Heart right ventricle (tissue), 16 donors: ENCODE results near the gene LRRC7. TPM values are rescaled to one million over a fixed set of nuclear protein-coding genes. Genes with fewer than 3 reads are reported as not detected.

Source experiments
- ATAC-seq, 8 donors: fragments of 200-7000 bp; cut with Tn5 transposase; one replicate each; pipeline ENCODE4 v1.9.1; 2020; ENCODE audit warnings: mild to moderate bottlenecking in 8 of 8, moderate library complexity in 8 of 8, moderate number of reproducible peaks in 1 of 8
- DNase-seq, 2 donors: peaks; one replicate each; pipeline ENCODE4 v3.0.0-alpha.2; 2020
- H3K27ac ChIP-seq, 10 donors: fragments of 200-600 bp; sonication (generic) in 2 of 10; one replicate each; pipeline versions ENCODE4 v1.5.0 to v1.8.0; 2020 to 2022; ENCODE audit warnings: mild to moderate bottlenecking in 3 of 10
- H3K27me3 ChIP-seq, 7 donors: fragments of 200-600 bp; one replicate each; pipeline ENCODE4 v1.8.0; 2021 to 2022; ENCODE audit warnings: mild to moderate bottlenecking in 2 of 7
- H3K36me3 ChIP-seq, 9 donors: fragments of 200-600 bp; sonication (generic) in 1 of 9; one replicate each; pipeline versions ENCODE4 v1.5.0 to v1.8.0; 2020 to 2022; ENCODE audit warnings: mild to moderate bottlenecking in 2 of 9
- H3K4me1 ChIP-seq, 9 donors: fragments of 200-600 bp; sonication (generic) in 1 of 9; one replicate each; pipeline versions ENCODE4 v1.5.0 to v1.8.0; 2020 to 2022; ENCODE audit warnings: mild to moderate bottlenecking in 4 of 9
- H3K4me3 ChIP-seq, 10 donors: fragments of 200-600 bp; sonication (generic) in 2 of 10; one replicate each; pipeline versions ENCODE4 v1.5.0 to v1.8.0; 2020 to 2022; ENCODE audit warnings: mild to moderate bottlenecking in 7 of 10, moderate library complexity in 2 of 10
- H3K9me3 ChIP-seq, 11 donors: fragments of 200-600 bp in 10 of 11; sonication (generic) in 2 of 11; one replicate each; pipeline versions ENCODE4 v1.5.0 to v1.8.0; 2013 to 2022; ENCODE audit warnings: mild to moderate bottlenecking in 2 of 11, control low read depth in 1 of 11, moderate library complexity in 1 of 11
- CTCF ChIP-seq, 9 donors: fragments of 200-600 bp; sonication (generic) in 2 of 9; IDR thresholded peaks; one replicate each; pipeline versions ENCODE4 v1.5.0 to v1.8.0; 2021 to 2022; ENCODE audit warnings: antibody characterized with exemption in 9 of 9, mild to moderate bottlenecking in 5 of 9, moderate library complexity in 1 of 9
- WGBS, 2 donors: extraction: QIAGEN DNeasy Blood & Tissue Kit; methylation state at CpG; one replicate each; pipeline ENCODE4 v1.1.7; 2013; ENCODE audit warnings: inconsistent platforms in 1 of 2; 5-methylcytosine and 5-hydroxymethylcytosine counted together
- intact Hi-C, 10 donors: fragments of 100-400 bp; cut with DNase I; formaldehyde crosslinking; loops; one replicate each; pipeline versions ENCODE4 v1.11.1 to v1.14.2; 2022
- long read RNA-seq, 3 donors: library from polyadenylated mRNA; unstranded; transcript quantifications; one replicate each; pipeline ENCODE4 v2.0.0, GENCODE V29; 2020 to 2021
- polyA plus RNA-seq, 2 donors: library from polyadenylated mRNA; stranded (reverse); fragments of 200-250 nt; gene quantifications; one replicate each; pipeline ENCODE4 v1.2.3, GENCODE V29; 2013
- total RNA-seq, 10 donors: library from RNA; stranded (reverse); fragmentation: NEBNext Ultra II Directional in 3 of 10; extraction: Animal tissue kit (Norgen Biotek cat#: 25700) in 3 of 10; gene quantifications; one replicate each; pipeline versions ENCODE4 v1.2.1 to v1.2.4, GENCODE V29; 2021 to 2023
- donor health status: Arrhythmogenic right ventricular cardiomyopathy.
- donor health status: ischemic (EF 13 %, LVEDD 7.1; RV severe dilation, severe dysfunction).
- donor health status: healthy with polysubstance abuse.
- donor health status: DM: no; HTN: yes; CAD: no.
- donor health status: DM: no; HTN: no; CAD: no.
- donor health status: ischemic (EF 25% LVEDD 6.9; RV normal size, moderate dysfunction).
- donor health status: ischemic (EF 25% LVEDD 5.7; RV mildly dilated, moderate dysfunction).
- donor health status: healthy.
- donor health status: DM: yes; HTN: yes; CAD: no.
- donor health status: Ischemic cardiomyopathy.
- donor health status: ischemic (EF 35%, LVEDD 5.7; RV mildly dilated, moderate dysfunction).
- donor health status: nonischemic (EF 11% LVEDD 7.7; RV severe dilation, severe dysfunction).
- donor health status: DM: yes; HTN: yes; CAD: no.
- donor health status: PGD.
- donor health status: ischemic (EF 29% LVEDD 5.4; RV normal size, mild dysfunction).
- donor health status: nonischemic (EF 23%, LVEDD 6.1; RV moderate dilation, normal function).

Gene LRRC7
- 1 to 10 TPM in 3 of 10 donors, under 1 TPM in 7; 0.08 to 2.1 (median 0.59) TPM for total RNA-seq
- under 1 TPM; 0.03 to 0.88 TPM for polyA plus RNA-seq
- long read RNA-seq, donor 1 = 0 reads
- long read RNA-seq, donor 2 = 0 reads
- long read RNA-seq, donor 3, partial matches to known transcripts = 2 of 5 reads
- long read RNA-seq, donor 3, other reads (novel, unspliced or antisense) = 3 of 5 reads

DNA sequence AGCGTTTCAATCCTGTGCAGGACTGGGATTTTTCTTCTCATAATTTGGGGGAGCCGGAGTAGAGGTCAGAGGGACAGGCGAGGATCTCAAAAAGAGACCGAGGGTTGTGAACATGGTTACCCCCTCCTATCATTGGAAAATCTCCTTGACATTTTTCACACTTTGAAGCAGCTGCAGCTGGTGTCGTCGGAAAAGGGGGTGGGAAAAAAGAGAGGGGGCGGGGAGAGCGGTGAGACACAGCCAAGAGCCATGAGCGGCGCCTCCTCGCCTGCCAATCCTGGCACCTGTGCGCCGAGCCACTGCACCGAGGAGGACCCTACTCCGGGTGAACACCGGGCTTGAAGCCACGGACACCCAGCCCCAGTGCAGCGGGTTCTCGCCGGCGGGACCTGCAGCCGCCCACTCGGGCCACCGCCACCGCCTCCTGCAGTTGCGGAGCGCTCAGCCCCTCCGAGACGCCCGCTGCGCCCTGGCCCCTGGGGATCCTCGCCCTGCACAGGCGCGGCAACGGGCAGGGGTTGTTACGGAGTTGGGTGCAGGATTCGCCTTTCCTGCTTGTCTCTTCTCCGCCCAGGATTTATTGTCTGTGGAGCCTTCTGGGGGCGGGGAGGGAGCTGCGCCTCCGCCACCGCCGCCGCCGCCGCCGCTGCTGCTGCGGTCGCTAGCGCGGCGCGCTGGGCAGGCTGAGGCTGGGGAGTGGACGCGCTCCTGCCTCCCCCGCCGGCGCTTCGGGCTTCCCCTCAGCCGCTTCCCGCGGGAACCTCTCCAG lies at the start of gene LRRC7:
Gene LRRC7, plus strand, starts transcription at position 271 of the 769 bp plus-strand sequence. CDS start 718 bp downstream, outside the sequence.
- WGBS, 2 donors = 1% methylated on average over 51 to 62 of the region's 62 CpGs
- H3K36me3 ChIP-seq = no peaks in the 10 kb centered on the region
- H3K27me3 ChIP-seq = peaks cover 6 to 66% (median 51%) of the 10 kb centered on the region in 7 donors
- TF ChIP-seq CTCF (IDR thresholded peaks at IDR 0.05) = no peak
- peak within 1 kb of the TSS; percentile 27 to 59 (median 52) for H3K4me3 ChIP-seq
- ATAC-seq (peak in 4 of 8 donors; percentile 25 to 53 (median 38)), DNase-seq (peak in 1 of 2 donors; percentile 14)
- peak within 1 kb of the TSS in 1 of 10 donors; percentile 29 for H3K27ac ChIP-seq
- peaks cover 0 to 8% (median 0%) of the 10 kb centered on the region in 11 donors for H3K9me3 ChIP-seq
- H3K4me1 ChIP-seq = peaks cover 0 to 16% (median 11%) of the 10 kb centered on the region in 9 donors
- intact Hi-C loops = no loop called here

DNA sequence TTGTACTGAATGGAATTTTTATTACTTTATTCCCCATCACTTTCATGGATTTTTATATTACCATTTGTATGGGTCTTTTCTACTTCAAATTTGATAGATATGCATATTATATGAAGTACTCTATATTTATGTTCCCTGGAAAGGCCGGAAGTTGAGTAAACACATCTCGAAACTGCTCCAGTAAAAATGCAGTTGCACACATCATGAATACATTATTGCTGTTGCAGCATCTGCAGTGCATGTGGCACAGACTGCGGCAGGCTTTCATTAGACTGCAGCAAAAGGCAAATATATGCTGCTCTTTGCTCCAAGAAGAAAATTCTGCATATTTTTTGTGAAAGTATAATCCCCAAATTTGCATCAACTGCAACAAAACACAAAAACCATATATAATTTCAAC lies 48.7 kb upstream of the LRRC7 start:
- intact Hi-C loops = no loop called here
- H3K4me1 ChIP-seq = no peaks in the 10 kb centered on the region
- no peak overlapping the region for H3K27ac ChIP-seq
- DNase-seq = no peak
- 84 to 86% methylated on average over 3 of the region's 3 CpGs for WGBS, 2 donors
- H3K4me3 ChIP-seq = no peak overlapping the region
- no peak for TF ChIP-seq CTCF (IDR thresholded peaks at IDR 0.05)
- H3K27me3 ChIP-seq = no peaks in the 10 kb centered on the region
- ATAC-seq = no peak
- H3K9me3 ChIP-seq = no peaks in the 10 kb centered on the region
- no peaks in the 10 kb centered on the region for H3K36me3 ChIP-seq

DNA sequence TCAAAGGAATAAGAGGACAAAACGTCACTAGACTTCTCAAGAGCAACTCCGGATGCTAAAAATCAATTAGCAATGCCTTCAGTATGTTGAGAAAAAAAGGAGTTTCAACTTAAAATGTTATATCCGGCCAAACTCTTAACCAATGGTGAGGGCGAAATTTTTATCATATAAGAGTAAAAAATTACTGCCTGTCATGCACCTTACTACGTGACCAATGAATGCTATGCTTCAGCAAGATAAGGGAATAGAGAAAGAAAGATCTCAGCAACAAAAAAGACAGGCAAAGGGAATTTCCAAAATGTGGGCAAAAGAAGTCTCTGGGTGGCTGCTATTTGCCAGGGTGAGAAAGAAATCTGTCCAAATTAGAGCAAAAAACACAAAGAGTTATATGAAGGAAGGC lies 47.4 kb upstream of the LRRC7 start:
- TF ChIP-seq CTCF (IDR thresholded peaks at IDR 0.05) = no peak
- DNase-seq (no peak), ATAC-seq (no peak)
- no peaks in the 10 kb centered on the region for H3K36me3 ChIP-seq
- no peaks in the 10 kb centered on the region for H3K4me1 ChIP-seq
- no peak overlapping the region for H3K4me3 ChIP-seq
- 64 to 75% methylated on average over 5 of the region's 5 CpGs for WGBS, 2 donors
- no peaks in the 10 kb centered on the region for H3K9me3 ChIP-seq
- H3K27me3 ChIP-seq = no peaks in the 10 kb centered on the region
- no peak overlapping the region for H3K27ac ChIP-seq
- intact Hi-C loops = no loop called here

GRCh38 chr1:69523032-69523431 lies 44.7 kb upstream of the LRRC7 start:
- no peaks in the 10 kb centered on the region for H3K36me3 ChIP-seq
- TF ChIP-seq CTCF (IDR thresholded peaks at IDR 0.05) = no peak
- peaks cover 0 to 3% (median 0%) of the 10 kb centered on the region in 7 donors for H3K27me3 ChIP-seq
- no peak overlapping the region for H3K27ac ChIP-seq
- ATAC-seq = no peak
- no peak overlapping the region for H3K4me3 ChIP-seq
- H3K9me3 ChIP-seq = no peaks in the 10 kb centered on the region
- DNase-seq = no peak
- 55 to 58% methylated on average over 1 of the region's 1 CpG for WGBS, 2 donors
- intact Hi-C loops = no loop called here
- H3K4me1 ChIP-seq = no peaks in the 10 kb centered on the region
